Measurements from ENCODE around the gene SMIM35.

SMIM35 gene

GRCh38 chr11:118086913-118087768 is at the start of gene SMIM35:
SMIM35 (minus strand) TSS chr11:118086963; CDS start chr11:118086757, 206 bp downstream.
- DNase-seq (ENCODE audit: low spot score) = no peak

DNA sequence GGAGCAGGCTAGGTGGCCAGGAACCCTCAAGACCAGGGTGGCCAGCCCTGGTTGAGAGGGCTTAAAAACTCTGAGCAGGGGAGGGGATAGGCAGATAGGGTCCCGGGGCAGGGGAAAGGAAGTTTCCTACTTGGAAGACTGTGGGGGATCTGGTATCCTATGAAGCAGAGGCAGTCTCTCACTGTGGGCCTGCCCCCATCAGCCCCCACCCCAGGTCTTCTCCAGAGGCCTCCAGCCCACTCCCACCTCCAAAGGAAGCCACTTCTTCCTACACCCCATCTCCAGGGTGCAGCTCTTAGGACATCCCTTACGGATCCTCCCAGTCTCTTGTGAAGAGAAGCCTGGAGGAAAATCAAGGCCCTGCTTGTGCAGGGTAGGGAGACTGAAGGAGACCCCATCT is 49.6 kb upstream of the SMIM35 start:
- no peak for DNase-seq (ENCODE audit: low spot score)

- DNase-seq (ENCODE audit: low spot score) = no peak
Observed at GRCh38 chr11:118135796-118136165, 49.0 kb upstream of the SMIM35 start.

DNA sequence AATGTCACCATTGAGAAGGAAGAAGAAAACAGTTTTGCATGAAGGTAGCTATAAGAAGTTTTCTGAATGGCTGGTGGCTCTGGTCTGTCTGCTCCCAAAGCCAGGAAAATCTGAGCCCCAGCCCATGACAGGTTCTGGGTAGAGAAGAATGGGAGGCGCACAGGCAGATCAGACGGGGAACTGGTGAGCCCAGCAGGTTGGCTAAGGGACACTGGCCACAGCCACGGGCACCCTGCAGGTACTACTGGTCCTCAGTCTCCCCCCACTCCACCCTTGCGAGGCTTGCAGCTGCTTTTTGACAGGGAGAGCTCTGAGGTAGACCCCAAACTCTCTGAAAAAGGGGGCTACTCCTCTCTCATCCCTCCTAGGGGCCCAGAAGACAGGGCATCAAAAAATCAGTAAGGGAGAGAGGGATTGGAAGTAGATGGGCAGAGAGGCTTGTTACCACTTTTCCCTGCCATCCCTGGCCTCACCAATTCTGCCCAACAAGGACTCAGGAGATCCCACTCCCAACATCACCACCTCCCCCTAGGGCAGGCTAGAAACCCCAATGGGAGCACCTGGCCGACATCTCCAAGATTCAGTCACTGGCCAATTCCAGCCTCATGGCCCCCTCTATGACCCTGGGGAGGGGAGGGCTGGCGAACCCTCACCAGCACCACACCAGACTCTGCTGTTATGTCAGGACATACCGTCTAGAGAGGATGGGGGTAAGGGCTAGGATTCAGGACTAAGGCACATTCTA is 48.5 kb upstream of the SMIM35 start:
- no peak for DNase-seq (ENCODE audit: low spot score)

GRCh38 chr11:118133816-118134215 is 47.1 kb upstream of the SMIM35 start:
- no peak for DNase-seq (ENCODE audit: low spot score)

GRCh38 chr11:118132385-118133151 is 45.8 kb upstream of the SMIM35 start:
- DNase-seq (ENCODE audit: low spot score) = no peak

- no peak for DNase-seq (ENCODE audit: low spot score)
Observed at GRCh38 chr11:118129471-118130172, 42.9 kb upstream of the SMIM35 start.

DNA sequence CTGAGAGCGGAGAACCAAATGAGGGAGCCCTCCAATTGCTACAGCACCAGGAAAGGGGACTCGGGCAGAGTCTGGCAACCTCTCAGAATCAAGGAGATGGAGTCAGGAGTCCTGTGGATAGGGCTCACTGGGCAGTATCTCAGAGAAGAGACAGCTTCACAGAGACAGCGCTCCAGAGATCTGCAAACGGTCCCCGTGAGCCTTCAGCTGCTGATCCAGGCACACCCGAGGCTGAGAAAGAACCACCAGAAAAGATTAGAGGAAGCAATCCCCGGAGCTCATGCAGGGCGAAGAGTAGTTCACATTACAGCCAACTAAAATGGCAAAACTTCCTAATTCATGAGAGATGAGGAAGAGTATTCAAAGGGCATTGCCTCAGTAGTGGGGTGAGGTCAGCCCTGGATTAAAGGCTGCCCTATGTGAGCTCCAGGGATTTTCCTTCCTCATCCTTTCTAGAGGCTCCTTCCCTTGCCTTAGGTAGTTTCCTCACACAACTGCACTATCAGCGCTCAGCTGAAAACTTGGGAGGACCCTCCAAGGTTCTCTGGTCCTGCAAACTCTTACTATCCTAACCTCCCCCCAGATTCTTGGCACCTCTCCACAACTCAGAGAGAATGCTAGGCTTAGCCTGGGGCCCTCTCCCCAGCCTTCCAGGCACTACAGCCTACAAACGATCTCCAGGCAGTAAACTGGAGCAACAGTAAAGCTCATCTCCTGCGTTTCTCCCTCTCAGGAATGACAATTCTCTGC is 42.1 kb upstream of the SMIM35 start:
- no peak for DNase-seq (ENCODE audit: low spot score)

DNA sequence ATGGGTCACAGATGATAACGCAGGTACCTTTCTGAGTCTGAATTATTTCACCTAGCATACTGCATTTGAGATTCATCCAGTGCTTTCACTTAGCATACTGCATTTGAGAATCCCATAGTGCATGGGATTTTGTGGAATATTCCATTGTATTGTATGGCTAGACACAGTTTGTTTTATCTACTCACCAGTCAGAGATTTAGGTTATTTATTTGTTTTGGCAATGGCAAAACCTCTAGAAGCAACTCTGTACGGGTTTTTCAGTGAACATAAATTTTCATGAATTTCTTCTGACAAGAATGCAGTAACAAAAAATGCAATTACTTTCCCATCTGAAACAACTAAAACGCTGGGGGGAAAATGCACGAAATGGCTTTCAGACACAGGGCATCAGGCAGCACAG is 41.5 kb upstream of the SMIM35 start:
- DNase-seq (ENCODE audit: low spot score) = no peak

DNA sequence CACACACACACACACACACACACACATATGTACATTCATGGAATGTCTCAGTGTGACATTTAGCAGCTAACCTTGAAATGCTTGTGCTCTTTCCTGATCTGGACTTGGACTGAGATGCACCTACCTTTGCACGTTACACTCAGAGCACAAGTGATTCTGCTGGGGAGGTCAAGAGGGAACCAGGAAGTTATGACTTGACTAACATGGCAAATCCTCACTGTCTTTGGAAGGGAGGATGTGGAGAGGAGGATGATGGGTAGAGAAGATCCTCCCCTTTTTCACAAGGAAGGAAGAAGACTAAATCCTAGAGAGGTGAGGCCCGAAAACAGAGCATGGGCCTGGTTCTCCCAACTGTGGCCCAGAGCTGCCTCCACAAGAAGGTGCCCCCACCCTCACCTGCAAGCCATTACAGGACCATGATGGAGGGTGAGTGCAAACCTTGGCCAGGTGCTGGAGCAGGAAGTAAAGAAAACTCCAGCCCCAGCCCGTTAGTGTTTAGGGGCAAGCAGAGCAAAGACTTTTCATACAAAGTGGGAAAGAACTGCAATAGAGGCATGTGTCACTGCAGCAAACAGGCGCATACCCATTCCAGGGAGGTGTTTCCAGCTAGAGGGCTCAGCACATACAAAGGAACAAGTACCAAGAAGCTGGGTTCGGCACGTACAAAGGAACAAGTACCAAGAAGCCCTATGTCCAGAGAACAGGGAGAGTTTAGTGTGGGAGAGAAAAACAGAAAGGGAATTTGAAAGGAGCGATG is 39.5 kb upstream of the SMIM35 start:
- no peak for DNase-seq (ENCODE audit: low spot score)

DNA sequence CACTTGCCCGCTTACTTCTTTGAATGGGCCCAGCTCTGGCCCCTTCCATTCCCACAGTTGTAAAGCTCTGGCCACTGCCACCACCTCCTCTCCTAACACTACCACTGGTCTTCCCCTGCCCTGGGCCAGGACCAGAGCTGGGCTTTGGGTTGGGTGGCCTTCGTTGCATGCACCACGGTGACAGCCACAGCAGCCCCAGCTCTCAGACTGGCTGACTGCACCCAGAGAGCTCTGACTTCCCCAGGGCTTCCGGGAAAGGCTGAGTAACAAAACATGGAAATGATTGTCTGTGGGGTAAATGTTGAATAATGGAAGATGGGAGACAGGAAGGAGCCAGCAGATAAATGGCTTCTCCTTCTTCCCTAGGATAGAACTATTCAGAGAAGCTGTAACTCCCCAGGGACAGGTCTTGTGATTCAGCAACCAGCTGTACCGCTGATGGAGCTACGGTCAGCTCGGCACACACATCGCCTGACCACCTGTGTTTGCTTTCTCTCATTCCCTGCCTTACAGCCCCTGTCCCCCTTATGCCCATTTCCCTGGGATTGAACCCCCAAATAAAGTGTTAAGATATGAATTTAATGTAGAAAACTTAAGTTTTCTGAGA is 38.3 kb upstream of the SMIM35 start:
- DNase-seq (ENCODE audit: low spot score) = no peak

DNA sequence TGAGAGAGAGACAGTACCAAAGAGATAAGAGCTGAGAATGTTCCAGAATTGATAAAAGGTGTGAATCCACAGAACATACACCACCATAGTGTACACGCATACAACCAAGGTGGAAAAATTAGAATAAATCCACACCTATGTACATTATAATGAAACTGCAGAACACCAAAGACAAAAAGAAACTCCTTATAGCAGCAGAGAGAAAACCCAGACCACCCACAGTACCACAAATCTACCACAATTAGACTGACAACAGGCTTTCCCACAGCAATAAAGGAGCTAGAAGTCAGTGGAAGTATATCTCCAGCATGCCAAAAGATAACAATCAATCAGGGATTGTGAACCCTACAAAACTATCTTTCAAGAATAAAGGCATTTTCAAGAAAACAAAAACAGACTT is 34.0 kb upstream of the SMIM35 start:
- no peak for DNase-seq (ENCODE audit: low spot score)

DNA sequence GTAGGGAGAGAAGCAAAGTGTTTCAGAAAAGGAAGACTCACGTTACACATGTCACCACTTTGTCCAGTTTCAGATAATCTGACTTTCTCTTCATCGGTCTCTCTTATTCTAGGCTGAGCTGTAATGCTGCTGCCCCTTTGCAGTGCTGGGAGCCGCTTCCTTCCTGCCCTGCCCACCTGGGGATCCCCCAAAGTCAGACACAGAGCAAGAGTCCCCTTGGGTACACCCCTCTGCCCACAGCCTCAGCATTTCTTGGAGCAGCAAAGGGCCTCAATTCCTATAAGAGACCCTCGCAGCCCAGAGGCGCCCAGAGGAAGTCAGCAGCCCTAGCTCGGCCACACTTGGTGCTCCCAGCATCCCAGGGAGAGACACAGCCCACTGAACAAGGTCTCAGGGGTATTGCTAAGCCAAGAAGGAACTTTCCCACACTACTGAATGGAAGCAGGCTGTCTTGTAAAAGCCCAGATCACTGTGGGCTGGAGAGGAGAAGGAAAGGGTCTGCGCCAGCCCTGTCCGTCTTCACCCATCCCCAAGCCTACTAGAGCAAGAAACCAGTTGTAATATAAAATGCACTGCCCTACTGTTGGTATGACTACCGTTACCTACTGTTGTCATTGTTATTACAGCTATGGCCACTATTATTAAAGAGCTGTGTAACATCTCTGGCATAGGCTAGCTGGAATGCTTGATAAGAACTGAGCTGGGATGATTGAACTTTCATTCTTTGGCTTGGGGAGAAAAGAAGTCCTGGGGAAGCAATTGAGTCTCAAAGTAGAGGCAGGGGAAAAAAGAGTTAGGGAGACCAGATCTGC is 31.2 kb upstream of the SMIM35 start:
- no peak for DNase-seq (ENCODE audit: low spot score)

GRCh38 chr11:118115048-118115447 is 28.3 kb upstream of the SMIM35 start:
- no peak for DNase-seq (ENCODE audit: low spot score)

DNA sequence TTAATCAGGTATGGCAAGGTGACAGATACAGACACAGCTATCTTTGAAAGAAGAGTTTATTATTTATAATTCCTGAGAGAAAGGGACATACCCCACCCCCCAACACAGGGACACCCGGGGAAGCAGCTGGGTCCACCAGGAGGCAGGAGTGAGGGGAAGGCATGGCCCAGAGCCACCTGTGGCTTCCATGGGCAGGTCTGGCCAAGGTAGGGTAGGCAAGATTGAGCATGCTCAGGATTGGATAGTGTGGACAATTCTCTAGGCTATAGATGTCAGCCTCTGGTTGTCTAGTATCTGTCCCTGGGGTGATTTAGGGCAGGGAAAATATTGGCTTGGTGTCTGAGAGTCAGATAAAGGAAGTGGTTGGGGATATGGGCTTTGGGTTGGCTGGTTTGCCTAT is 27.5 kb upstream of the SMIM35 start:
- no peak for DNase-seq (ENCODE audit: low spot score)

- no peak for DNase-seq (ENCODE audit: low spot score)
Observed at GRCh38 chr11:118112711-118113430, 26.1 kb upstream of the SMIM35 start.

DNA sequence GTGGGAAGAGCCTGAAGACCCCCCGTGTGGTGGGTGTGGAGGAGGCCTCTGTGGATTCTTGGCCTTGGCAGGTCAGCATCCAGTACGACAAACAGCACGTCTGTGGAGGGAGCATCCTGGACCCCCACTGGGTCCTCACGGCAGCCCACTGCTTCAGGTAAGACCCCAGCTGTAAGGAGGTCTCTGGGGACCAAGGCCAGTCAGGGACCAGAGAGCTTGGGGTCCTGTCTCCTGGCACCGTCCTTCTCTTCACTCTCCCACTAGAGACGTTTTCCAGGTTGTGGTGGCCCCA is 24.9 kb upstream of the SMIM35 start:
- DNase-seq (ENCODE audit: low spot score) = no peak

GRCh38 chr11:118111019-118111743 is 24.4 kb upstream of the SMIM35 start:
- DNase-seq (ENCODE audit: low spot score) = no peak

All from hematopoietic multipotent progenitor cell treated with erythropoietin and hydrocortisone succinate and interleukin-3 and kit ligand, for 15 days (in vitro differentiated cells).